Activated B cell treated with CpG ODN at 0.5 μM for 24 hours (primary cell): Measurements from ENCODE around the gene MYO7A. TPM values are rescaled to one million over a fixed set of nuclear protein-coding genes. Genes with fewer than 3 reads are reported as not detected.

Experiments
- ATAC-seq: fragments of 200-7000 bp; cut with Tn5 transposase; one replicate; pipeline ENCODE4 v1.10.0; 2021; ENCODE audit warnings: low read depth, mild to moderate bottlenecking, moderate library complexity
- CTCF ChIA-PET: fragments of 350-600 bp; sonication (Branson Sonifier 250); formaldehyde crosslinking; loops from one replicate; lab custom pipeline; 2021; ENCODE audit warnings: antibody characterized with exemption; lab: Charles Lee
- POLR2A ChIA-PET: fragments of 350-600 bp; sonication (Branson Sonifier 250); formaldehyde crosslinking; loops from one replicate; lab custom pipeline; 2021; ENCODE audit warnings: antibody characterized with exemption; lab: Charles Lee
- DNase-seq: peaks from one replicate; pipeline ENCODE4 v3.0.0; 2022
- H3K27ac Mint-ChIP-seq: one replicate; pipeline ENCODE4 v1.8.0; 2020; ENCODE audit warnings: mixed read lengths
- H3K27me3 Mint-ChIP-seq: one replicate; pipeline ENCODE4 v1.8.0; 2021; ENCODE audit warnings: mixed read lengths
- H3K36me3 Mint-ChIP-seq: one replicate; pipeline ENCODE4 v1.8.0; 2021; ENCODE audit warnings: low read depth, mixed read lengths
- H3K4me1 Mint-ChIP-seq: one replicate; pipeline ENCODE4 v1.8.0; 2021; ENCODE audit warnings: mixed read lengths
- H3K4me3 Mint-ChIP-seq: one replicate; pipeline ENCODE4 v1.8.0; 2020; ENCODE audit warnings: mild to moderate bottlenecking, mixed read lengths
- H3K9me3 Mint-ChIP-seq: one replicate; pipeline ENCODE4 v1.8.0; 2020; ENCODE audit warnings: mixed read lengths
- CTCF ChIP-seq: fragments of 200-600 bp; IDR thresholded peaks from one replicate; pipeline ENCODE4 v1.8.0; 2022; ENCODE audit warnings: antibody characterized with exemption, mild to moderate bottlenecking
- intact Hi-C: fragments of 100-400 bp; cut with micrococcal nuclease; formaldehyde crosslinking; loops from one replicate; pipeline ENCODE4 v1.15.1; 2024
- total RNA-seq: library from RNA; stranded (reverse); gene quantifications from 2 replicates; pipeline ENCODE4 v1.2.3, GENCODE V29; 2022

MYO7A gene
- total RNA-seq, 1 donor from 2014 or later: 5.4 TPM

GRCh38 chr11:77141034-77141433 is 13.0 kb downstream of the MYO7A start:
- Mint-ChIP-seq H3K4me1 (peaks cover 8% of the 10 kb centered on the region), H3K9me3 (no peaks in the 10 kb centered on the region), H3K36me3 (no peaks in the 10 kb centered on the region), H3K27me3 (peaks cover 19% of the 10 kb centered on the region), H3K27ac (no peak overlapping the region), H3K4me3 (no peak overlapping the region)
- POLR2A ChIA-PET: no interaction called here
- DNase-seq: no peak
- intact Hi-C loops: no loop called here
- no peak for ATAC-seq
- CTCF ChIA-PET: interaction anchor here (1.2 kb wide), 1 partner anchor 50 kb away, joined by 3 read pairs; no protein-coding TSS in a partner anchor
- TF ChIP-seq CTCF: no peak

GRCh38 chr11:77141475-77141874 is 13.4 kb downstream of the MYO7A start:
- Mint-ChIP-seq H3K27me3 (peaks cover 17% of the 10 kb centered on the region), H3K36me3 (no peaks in the 10 kb centered on the region), H3K9me3 (no peaks in the 10 kb centered on the region), H3K4me3 (no peak overlapping the region), H3K4me1 (peaks cover 8% of the 10 kb centered on the region), H3K27ac (no peak overlapping the region)
- intact Hi-C loops: no loop called here
- ChIA-PET POLR2A (no interaction called here), CTCF (no interaction called here)
- no peak for DNase-seq
- ATAC-seq: no peak
- TF ChIP-seq CTCF: no peak

- Mint-ChIP-seq H3K4me3 (no peak overlapping the region), H3K36me3 (no peaks in the 10 kb centered on the region), H3K27ac (no peak overlapping the region), H3K27me3 (peaks cover 10% of the 10 kb centered on the region), H3K9me3 (no peaks in the 10 kb centered on the region), H3K4me1 (peaks cover 10% of the 10 kb centered on the region)
- intact Hi-C loops: no loop called here
- no peak for TF ChIP-seq CTCF
- ATAC-seq (no peak), DNase-seq (no peak)
- POLR2A ChIA-PET: no interaction called here
- CTCF ChIA-PET: no interaction called here
These were observed 14.3 kb downstream of the MYO7A start for GRCh38 chr11:77142091-77142975.

GRCh38 chr11:77143405-77144020 is 15.5 kb downstream of the MYO7A start:
- Mint-ChIP-seq H3K27ac (no peak overlapping the region), H3K9me3 (no peaks in the 10 kb centered on the region), H3K4me3 (no peak overlapping the region), H3K4me1 (peaks cover 13% of the 10 kb centered on the region), H3K36me3 (no peaks in the 10 kb centered on the region), H3K27me3 (peaks cover 10% of the 10 kb centered on the region)
- DNase-seq: no peak
- no peak for ATAC-seq
- ChIA-PET CTCF (no interaction called here), POLR2A (no interaction called here)
- TF ChIP-seq CTCF: no peak
- intact Hi-C loops: no loop called here

GRCh38 chr11:77144196-77144856 is 16.3 kb downstream of the MYO7A start:
- H3K9me3 Mint-ChIP-seq: no peaks in the 10 kb centered on the region
- CTCF ChIA-PET: no interaction called here
- intact Hi-C loops: no loop called here
- peaks cover 12% of the 10 kb centered on the region for H3K4me1 Mint-ChIP-seq
- ATAC-seq (no peak), DNase-seq (no peak)
- POLR2A ChIA-PET: no interaction called here
- no peak overlapping the region for H3K4me3 Mint-ChIP-seq
- H3K36me3 Mint-ChIP-seq: no peaks in the 10 kb centered on the region
- H3K27me3 Mint-ChIP-seq: peaks cover 2% of the 10 kb centered on the region
- H3K27ac Mint-ChIP-seq: no peak overlapping the region
- no peak for TF ChIP-seq CTCF
